Anterior cingulate cortex (tissue), 58 donors: ENCODE data around the gene PPM1B.
A peak's percentile ranks its signal among the peaks of the same experiment; 100 is the strongest.
"Not testable (repeated sequence)": the region's sequence is repeated elsewhere in the genome, so short reads cannot be mapped to it uniquely, and the experiment has no call there.

Experiments
- DNase-seq, 58 donors: peaks; one replicate each; lab custom pipeline; 2025; lab: John Stamatoyannopoulos, UW

The PPM1B gene

GRCh38 chr2:44195714-44196113 is 27.0 kb downstream of the PPM1B start:
- DNase-seq: no peak

- no peak for DNase-seq
These were observed 29.1 kb downstream of the PPM1B start for GRCh38 chr2:44197816-44198215.

- DNase-seq: no peak
These were observed 31.3 kb downstream of the PPM1B start for GRCh38 chr2:44200011-44200410.

GRCh38 chr2:44200759-44201158 is 32.1 kb downstream of the PPM1B start:
- DNase-seq: no peak

- no peak for DNase-seq
These were observed 33.0 kb downstream of the PPM1B start for GRCh38 chr2:44201648-44202165.

- no peak for DNase-seq
These were observed 34.9 kb downstream of the PPM1B start for GRCh38 chr2:44203542-44203941.

- no peak for DNase-seq
These were observed 36.5 kb downstream of the PPM1B start for GRCh38 chr2:44205169-44205568.

GRCh38 chr2:44207102-44207501 is 38.4 kb downstream of the PPM1B start:
- no peak for DNase-seq

GRCh38 chr2:44207648-44208047 is 39.0 kb downstream of the PPM1B start:
- DNase-seq: not testable (repeated sequence)

GRCh38 chr2:44210362-44210761 is 41.7 kb downstream of the PPM1B start:
- DNase-seq: no peak

- DNase-seq: no peak
These were observed 42.5 kb downstream of the PPM1B start for GRCh38 chr2:44211183-44211582.

- DNase-seq: no peak
These were observed 43.6 kb downstream of the PPM1B start for GRCh38 chr2:44212302-44212701.

GRCh38 chr2:44215827-44216226 is 47.2 kb downstream of the PPM1B start:
- no peak for DNase-seq

GRCh38 chr2:44218771-44219170 is 50.1 kb downstream of the PPM1B start:
- DNase-seq: no peak

GRCh38 chr2:44226753-44227152 is 58.1 kb downstream of the PPM1B start:
- no peak for DNase-seq

- DNase-seq: peak in 2 of 58 donors; percentile 1 to 3
These were observed 61.7 kb downstream of the PPM1B start for GRCh38 chr2:44230378-44230777.

GRCh38 chr2:44233450-44234128 is 64.9 kb downstream of the PPM1B start:
- DNase-seq: no peak

- DNase-seq: no peak
These were observed 68.5 kb downstream of the PPM1B start for GRCh38 chr2:44237221-44237620.

GRCh38 chr2:44242904-44243303 is 74.2 kb downstream of the PPM1B start:
- peak in 1 of 58 donors; percentile 66 for DNase-seq

- peak in 36 of 58 donors; percentile 2 to 78 (median 32) for DNase-seq
These were observed 75.6 kb downstream of the PPM1B start for GRCh38 chr2:44244135-44244871.

GRCh38 chr2:44245083-44245861 is 76.6 kb downstream of the PPM1B start:
- DNase-seq: no peak
